ENCODE results near the gene ARHGAP32.
A peak's percentile ranks its signal among the peaks of the same experiment; 100 is the strongest.
"Not testable (repeated sequence)": the region's sequence is repeated elsewhere in the genome, so short reads cannot be mapped to it uniquely, and the experiment has no call there.

Gene ARHGAP32

DNA sequence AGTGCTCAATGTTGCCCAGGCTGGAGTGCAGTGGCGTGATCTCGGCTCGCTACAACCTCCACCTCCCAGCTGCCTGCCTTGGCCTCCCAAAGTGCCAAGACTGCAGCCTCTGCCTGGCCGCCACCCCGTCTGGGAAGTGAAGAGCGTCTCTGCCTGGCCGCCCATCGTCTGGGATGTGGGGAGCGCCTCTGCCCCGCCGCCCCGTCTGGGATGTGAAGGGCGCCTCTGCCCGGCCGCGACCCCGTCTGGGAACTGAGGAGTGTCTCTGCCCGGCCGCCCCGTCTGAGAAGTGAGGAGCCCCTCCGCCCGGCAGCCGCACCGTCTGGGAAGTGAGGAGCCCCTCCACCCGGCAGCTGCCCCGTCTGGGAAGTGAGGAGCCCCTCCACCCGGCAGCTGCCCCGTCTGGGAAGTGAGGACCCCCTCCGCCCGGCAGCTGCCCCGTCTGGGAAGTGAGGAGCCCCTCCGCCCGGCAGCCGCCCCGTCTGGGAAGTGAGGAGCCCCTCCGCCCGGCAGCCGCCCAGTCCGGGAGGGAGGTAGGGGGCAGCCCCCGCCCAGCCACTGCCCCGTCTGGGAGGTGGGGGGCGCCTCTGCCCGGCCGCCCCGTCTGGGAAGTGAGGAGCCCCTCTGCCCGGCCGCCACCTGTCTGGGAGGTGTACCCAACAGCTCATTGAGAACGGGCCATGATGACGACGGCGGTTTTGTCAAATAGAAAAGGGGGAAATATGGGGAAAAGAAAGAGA is 63.1 kb downstream of the ARHGAP32 start:
- not testable (repeated sequence) for H3K4me3 ChIP-seq (ENCODE audit: low read length); DNase-seq (ENCODE audit: low read depth, low spot score)

DNA sequence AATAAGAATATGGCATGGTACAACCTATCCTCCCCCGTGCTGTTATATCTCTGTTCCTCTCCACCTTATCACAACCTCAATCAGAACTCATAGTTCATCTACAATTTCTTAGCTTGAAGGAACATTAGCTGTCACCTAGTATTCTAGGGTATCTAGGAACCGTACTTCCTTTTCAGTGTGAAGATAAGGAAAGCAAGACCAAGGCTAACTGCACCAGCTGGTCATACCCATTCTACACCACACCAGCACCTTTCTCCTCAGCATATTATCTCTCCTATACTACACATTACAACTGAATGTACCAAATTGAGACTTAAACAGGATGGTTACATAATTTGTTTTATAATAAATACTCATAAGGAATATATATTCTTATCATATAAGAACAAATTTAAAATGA is 73.1 kb downstream of the ARHGAP32 start:
- DNase-seq (ENCODE audit: low read depth, low spot score), result no peak

DNA sequence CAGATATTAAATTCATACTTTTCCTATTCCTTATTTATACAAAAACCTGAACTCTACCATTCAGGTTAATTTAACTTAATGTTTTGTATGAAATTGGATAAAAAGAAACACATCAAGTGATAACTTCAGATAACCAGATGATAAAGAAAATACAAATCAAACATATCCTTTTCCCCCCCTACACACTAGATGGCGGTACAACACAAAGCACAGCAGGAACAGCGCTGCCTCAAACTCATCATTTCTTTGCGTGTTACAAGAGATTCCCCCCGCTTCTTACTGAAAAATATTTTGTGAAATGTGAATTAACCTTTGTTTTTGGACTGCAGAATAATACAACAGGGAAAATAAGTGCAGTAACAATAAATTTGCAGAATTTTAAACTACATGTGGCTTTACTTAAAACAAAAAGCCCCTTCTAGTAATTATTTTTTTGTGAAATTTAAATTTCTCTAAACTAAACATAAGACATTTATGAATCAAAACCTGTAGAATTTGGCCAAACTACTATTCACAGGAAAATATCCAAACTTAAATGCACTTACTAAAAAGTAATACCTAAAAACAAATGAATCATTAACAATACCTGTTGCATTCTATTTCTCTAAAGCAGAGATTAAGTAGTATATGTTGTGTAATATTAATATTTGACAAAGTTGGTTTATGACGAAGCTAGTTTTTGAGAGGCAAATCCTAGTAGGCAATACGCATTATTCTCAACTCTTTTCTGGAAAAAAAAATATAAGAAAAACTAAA is 74.4 kb downstream of the ARHGAP32 start:
- peak; percentile 73 for DNase-seq (ENCODE audit: low read depth, low spot score)
- H3K4me3 ChIP-seq (ENCODE audit: low read length), result no peak overlapping the region

More for the DNA sequence above, 73.1 kb downstream of the ARHGAP32 start:
- H3K4me3 ChIP-seq (ENCODE audit: low read length), result no peak overlapping the region

DNA sequence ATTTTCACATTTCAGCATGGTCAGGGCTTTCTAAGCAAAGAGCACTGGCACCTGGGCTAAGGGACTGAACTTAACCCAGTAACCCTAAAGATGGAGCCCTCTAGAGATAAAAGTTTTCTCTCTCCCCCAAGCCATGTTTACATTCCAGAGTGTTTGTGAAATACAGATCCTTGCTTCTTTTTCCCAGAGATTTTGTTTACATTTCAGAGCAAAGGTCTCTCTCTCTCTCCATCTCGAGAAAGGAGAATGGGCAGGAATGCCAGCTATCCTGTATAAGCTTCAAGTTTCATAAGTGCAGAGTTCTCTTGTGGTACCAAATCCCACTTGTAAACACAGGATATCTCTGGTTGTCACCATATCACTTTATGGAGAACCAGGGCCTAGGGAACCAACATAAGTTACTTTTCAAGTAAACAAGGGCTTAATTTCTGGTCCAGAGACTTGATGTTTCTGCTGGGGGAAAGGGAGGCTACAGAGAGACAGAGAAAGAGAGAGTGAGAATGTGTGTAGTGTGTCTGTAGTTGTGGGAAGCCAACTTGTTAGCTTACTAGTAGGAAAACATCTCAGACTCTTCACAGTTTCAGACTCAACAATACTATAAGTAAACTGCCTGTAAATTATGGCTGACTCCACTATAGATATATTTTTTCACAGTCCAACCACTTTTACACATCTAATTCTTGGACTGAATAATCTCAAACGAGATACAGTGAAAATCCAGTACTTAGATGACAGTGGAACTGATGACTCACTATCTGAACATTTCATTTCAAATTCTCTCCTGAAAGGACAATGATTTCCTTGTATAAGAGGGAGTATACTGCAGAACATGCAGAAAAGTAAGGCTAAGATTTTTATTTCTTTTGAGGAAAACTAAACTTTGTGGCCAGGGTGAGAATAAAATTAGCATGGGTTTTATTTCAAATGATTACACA is 76.2 kb downstream of the ARHGAP32 start:
- no peak for DNase-seq (ENCODE audit: low read depth, low spot score)
- H3K4me3 ChIP-seq (ENCODE audit: low read length), result no peak overlapping the region

DNA sequence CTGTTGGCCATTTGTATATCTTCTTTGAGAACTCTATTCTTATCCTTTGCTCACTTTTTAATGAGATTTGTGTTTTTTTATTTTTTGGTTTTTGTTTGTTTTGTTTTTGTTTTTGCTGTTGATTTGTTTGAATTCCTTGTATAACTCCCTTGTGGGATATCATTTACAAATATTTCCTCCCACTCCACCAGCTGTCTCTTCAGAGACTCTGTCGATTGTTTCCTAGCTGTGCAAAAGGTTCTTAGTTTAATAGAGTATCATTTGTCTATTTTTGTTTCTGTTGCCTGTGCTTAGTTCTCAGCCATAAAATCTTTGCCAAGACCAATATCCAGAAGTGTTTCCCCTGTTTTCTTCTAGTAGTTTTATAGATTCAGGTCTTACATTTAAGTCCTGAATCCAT is 82.4 kb downstream of the ARHGAP32 start:
- no peak overlapping the region for H3K4me3 ChIP-seq (ENCODE audit: low read length)
- DNase-seq (ENCODE audit: low read depth, low spot score), result no peak

DNA sequence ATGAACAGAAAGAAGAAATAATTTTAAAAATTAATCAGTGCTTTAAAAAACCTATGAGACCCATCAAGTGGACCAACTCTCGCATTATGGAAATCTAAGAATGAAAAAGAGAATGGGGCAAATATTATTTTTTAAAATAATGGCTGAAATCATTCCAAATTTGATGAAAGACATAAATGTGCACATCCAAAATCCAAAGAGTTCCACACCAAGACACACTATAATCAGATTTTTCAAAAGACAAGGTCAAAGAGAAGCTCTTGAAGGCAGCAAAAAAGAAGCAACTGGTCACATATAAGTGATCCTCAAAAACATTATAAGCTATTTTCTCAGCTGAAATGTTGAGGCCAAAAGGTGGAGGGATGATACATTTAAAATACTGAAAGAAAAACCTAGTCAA is 85.3 kb downstream of the ARHGAP32 start:
- no peak for DNase-seq (ENCODE audit: low read depth, low spot score)
- no peak overlapping the region for H3K4me3 ChIP-seq (ENCODE audit: low read length)

DNA sequence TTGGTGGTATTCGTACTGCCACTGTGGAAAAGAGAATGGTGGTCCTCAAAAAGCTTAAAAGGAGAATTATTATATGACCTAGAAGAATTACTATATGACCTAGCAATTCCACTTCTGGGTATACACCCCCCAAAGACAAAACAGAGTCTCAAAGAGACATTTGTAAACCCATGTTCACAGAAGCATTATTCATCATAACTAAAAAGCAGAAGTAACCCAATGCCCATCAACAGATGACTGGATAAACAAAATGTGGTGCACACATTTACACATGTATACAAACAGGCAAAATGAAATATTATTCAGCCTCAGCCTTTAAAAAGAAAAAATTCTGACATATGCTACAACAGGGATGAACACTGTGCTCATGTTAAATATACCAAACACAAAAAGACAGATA is 89.4 kb downstream of the ARHGAP32 start:
- no peak for DNase-seq (ENCODE audit: low read depth, low spot score)
- no peak overlapping the region for H3K4me3 ChIP-seq (ENCODE audit: low read length)

DNA sequence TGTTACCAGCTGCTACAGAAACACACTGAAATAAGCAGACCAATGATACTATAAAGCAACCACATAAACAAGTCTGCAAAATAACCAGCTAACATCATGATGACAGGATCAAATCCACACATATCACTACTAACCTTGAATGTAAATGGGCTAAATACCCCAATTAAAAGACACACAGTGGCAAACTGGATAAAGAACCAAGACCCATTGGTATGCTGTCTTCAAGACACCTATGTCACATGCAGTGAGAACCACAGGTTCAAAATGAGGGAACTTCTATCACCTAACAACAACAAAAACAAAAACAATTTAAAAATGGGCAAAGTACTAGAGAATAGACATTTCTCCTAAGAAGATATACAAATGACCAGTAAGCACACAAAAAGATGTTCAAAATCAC is 89.9 kb downstream of the ARHGAP32 start:
- no peak overlapping the region for H3K4me3 ChIP-seq (ENCODE audit: low read length)
- no peak for DNase-seq (ENCODE audit: low read depth, low spot score)

DNA sequence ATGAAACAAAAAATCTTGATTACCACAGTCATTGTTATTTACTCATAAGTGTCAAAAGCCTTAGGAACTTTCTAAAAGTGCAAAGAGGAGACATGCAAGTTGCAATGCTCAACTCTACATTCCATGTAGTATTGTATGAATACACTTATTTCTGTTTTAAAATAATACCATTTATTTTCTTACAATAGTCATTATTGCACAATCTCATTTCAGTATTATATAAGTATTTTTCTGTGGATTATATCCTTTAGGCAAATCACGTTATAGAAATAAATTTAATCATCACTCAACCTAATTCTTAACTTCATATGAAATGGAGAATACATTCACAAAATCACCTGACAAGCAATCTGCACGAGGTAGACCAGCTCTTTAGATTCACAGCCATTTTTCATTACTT is 98.8 kb downstream of the ARHGAP32 start:
- no peak overlapping the region for H3K4me3 ChIP-seq (ENCODE audit: low read length)
- DNase-seq (ENCODE audit: low read depth, low spot score), result no peak

DNA sequence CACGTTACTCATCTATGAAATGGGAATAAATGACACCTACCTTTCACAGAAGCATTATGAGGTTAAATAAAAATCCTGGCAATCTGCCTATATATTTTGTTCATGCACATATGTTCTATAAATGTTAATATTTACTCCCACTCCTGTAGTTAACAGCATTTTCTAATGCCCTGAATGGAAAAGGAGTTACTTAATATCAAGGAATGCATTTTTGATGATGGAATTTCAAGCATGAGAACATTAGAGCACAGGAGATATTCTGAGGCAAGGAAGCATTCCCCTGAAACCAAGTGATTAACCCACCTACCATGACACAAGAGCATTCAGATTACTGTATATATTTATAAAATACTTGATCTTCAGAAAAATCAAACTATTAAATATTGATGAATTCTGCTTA is 102.1 kb downstream of the ARHGAP32 start:
- H3K4me3 ChIP-seq (ENCODE audit: low read length), result no peak overlapping the region
- DNase-seq (ENCODE audit: low read depth, low spot score), result no peak

DNA sequence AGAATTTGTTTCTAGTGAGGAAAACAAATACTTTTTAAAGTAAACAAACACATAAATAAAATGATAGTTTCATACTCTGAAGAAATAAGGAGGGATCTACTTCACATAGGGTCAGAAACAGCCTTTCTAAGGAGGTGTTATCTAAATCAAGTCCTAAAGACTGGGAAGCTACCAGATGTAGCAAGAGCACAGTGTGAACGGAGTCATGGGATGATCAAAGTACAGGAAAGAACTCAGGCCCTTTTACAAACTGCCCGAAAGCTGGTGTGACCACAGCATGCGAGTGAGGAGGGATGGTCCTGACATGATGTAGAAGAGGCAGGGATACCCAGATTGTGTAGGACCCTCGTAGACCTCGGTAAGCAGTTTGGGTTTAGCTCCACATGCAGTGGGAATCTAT is 102.8 kb downstream of the ARHGAP32 start:
- H3K4me3 ChIP-seq (ENCODE audit: low read length), result no peak overlapping the region
- DNase-seq (ENCODE audit: low read depth, low spot score), result no peak

DNA sequence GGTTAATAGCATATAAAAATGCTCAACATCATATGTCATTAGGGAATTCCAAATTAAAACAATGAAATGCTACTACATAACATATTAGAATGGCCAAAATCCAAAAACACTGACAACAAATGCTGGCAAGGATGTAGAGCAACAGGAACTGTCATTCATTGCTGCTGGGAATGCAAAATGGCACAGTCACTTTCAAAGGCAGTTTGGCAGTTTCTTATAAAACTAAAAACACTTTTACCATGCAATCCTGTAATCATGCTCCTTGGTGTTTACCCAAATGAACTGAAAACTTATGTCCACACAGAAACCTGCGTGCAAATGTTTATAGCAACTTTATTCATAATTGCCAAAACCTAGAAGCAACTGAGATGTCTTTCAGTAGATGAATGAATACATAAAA is 105.1 kb downstream of the ARHGAP32 start:
- no peak for DNase-seq (ENCODE audit: low read depth, low spot score)
- no peak overlapping the region for H3K4me3 ChIP-seq (ENCODE audit: low read length)

DNA sequence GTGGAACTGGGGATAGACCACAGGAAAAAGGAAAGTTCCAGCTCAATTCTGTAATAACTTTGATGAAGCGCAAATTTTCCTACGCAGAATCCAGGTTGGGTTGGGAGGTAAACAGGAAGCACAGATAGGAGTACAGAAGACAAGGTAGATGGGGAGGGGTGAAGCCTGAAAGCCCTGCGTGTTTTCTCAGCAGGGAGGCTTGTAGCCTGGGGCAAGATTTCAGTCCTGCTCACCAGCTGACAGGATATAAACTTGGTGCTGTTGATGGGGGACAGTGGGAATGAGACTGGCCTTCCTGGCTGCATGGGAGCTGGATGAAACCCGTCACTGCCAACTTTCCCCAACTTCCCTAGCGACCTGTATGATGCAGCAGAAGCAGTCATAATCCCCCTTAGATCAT is 114.9 kb downstream of the ARHGAP32 start:
- no peak for DNase-seq (ENCODE audit: low read depth, low spot score)
- H3K4me3 ChIP-seq (ENCODE audit: low read length), result no peak overlapping the region

DNA sequence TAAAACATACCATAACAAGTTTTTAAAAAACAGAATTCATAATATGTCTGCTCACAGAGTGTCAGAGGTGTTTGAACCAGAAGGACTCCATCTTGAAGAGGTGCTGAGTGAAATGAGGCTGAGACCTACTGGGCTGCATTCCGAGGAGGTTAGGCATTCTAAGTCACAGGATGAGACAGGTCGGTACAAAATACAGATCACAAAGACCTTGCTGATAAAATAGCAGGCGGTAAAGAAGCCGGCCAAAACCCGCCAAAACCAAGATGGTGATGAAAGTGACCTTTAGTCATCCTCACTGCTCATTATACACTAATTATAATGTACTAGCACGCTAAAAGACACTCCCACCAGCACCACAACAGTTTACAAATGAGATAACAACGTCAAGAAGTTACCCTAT is 116.4 kb downstream of the ARHGAP32 start:
- no peak overlapping the region for H3K4me3 ChIP-seq (ENCODE audit: low read length)
- DNase-seq (ENCODE audit: low read depth, low spot score), result no peak

DNA sequence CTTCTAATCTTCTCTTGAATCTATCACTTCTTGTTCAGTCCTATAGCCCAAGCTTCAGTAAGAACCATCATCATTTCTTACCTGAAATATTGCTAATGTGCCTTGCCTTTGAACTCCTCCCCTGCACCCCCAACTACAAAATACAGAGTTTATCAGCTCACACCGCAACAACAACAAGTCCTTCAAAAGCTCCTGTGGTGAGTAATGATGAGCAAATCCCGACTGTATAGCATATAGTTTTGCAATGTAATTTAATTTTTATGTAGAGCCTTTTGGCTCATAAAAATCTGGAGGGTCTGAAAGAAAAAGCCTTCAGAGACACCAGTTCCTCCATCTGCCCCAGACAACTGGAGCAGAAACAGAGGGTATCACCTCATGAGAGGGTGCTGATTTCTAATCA is 124.7 kb downstream of the ARHGAP32 start:
- DNase-seq (ENCODE audit: low read depth, low spot score), result no peak
- H3K4me3 ChIP-seq (ENCODE audit: low read length), result no peak overlapping the region

DNA sequence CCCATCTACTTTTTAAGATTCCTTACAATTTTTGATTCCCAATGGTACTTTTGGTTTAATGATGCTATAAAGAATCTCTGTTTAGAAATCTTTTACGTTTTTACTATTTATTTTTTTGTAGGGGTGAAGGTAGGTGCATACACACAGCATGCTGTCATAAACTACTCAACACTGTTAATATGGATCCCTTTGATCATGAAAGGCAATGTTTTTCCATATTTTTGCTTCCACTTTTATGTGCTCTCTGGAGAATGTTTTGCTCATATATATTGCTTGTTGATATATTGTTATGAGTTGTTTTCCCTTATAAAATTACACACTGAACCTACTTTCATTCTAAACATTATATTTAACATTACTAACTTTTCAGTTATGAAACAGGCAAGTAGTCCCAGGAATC is 125.9 kb downstream of the ARHGAP32 start:
- DNase-seq (ENCODE audit: low read depth, low spot score), result no peak

DNA sequence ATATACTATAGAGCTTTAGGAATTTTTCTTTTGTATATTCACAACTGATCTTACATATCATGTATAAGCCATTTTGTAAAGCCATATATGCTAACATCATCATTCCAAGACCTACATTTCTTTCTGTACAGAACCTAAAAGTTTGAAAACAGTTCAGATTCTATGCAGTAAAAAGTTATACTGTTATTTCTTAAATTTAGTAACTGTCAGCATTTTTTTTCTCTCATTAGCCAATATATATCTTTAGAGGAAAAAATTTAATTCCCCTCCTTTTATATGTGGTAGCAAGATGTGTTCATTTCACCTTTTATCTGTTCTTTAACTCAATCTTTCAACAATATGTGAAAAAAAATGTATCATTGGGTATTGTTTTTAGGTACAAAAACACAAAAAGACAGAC is 129.0 kb downstream of the ARHGAP32 start:
- DNase-seq (ENCODE audit: low read depth, low spot score), result no peak

More for the DNA sequence above, 125.9 kb downstream of the ARHGAP32 start:
- H3K4me3 ChIP-seq (ENCODE audit: low read length), result no peak overlapping the region

DNA sequence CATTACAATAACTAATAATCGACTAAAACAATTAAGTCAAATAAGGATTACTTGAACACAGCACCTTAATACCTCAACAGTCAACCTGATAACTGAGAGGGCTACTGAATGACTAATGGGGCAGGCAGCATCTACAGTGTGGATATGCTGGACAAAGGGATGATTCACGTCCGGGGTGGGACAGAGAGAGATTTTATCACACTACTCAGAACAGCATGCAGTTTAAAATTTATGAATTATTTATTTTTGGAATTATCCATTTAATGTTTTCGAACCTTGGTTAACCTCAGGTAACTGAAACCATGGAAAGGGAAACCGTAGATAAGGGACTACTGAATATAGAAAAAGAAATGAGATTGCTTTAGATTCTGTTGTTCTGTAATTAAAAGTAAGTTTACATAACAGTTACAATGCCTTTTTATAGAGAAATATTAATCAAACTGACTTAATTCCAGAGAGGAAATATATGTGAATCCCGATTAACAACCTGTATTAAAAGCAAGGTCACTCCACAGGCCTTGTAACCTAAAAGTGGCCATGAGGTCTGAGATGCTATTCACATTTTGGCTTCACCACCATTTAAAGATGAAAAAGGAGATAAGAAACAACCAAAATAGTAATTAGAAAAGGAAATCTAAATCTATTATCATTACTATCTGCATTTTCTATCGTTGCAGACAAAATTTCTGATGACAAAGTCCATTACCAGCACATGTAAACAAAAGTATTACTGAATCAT is 130.5 kb downstream of the ARHGAP32 start:
- no peak for DNase-seq (ENCODE audit: low read depth, low spot score)
- H3K4me3 ChIP-seq (ENCODE audit: low read length), result no peak overlapping the region

More for the DNA sequence above, 129.0 kb downstream of the ARHGAP32 start:
- H3K4me3 ChIP-seq (ENCODE audit: low read length), result no peak overlapping the region

DNA sequence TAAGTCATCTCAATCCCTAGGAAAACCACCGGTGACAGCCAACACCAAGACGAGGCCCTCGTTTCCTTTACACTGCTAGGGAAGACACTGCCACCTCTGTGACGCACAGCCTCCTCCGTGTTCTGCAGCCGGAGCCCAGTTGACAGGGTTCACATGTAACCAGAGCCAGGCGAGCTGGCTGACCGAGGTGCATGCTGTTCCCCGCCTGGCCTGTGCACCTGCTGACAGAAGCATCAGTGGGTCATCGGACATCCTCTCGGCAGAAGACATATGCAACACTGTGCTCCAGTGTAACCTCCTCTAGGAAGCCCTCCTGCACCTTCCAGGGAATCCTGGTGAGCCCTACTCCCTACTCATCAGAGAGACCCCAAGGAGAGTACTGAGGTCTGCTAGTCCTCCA is 135.2 kb downstream of the ARHGAP32 start:
- no peak overlapping the region for H3K4me3 ChIP-seq (ENCODE audit: low read length)
- DNase-seq (ENCODE audit: low read depth, low spot score), result no peak
